ENCODE results near the gene TUBGCP6.
A peak's percentile ranks its signal among the peaks of the same experiment; 100 is the strongest.

Gene TUBGCP6

DNA sequence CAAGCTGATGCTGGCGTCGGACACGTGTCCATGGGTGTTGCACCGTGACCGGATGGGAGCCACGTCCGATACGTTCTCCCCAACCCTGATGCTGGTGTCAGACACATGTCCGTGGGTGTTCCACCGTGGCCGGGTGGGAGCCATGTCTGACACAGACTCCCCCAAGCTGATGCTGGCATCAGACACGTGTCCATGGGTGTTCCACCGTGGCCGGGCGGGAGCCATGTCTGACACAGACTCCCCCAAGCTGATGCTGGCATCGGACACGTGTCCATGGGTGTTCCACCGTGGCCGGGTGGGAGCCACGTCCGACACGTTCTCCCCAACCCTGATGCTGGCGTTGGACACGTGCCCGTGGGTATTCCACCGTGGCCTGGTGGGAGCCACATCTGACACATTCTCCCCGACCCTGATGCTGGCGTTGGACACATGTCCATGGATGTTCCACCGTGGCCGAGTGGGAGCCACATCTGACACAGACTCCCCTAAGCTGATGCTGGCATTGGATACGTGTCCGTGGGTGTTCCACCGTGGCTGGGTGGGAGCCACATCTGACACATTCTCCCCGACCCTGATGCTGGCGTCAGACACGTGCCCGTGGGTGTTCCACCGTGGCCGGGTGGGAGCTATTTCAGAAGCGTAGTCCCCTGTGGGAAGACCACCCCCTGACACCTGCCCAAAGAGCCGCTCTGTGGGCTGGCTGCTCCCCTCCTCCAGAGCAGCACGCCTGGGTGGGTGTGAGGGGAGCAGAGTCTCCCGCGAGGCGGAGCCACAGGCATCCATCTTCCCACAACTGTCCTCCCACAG lies 24.0 kb downstream of the TUBGCP6 start:
- Histone ChIP-seq H3K27ac (no peak overlapping the region), H3K4me3 (no peak overlapping the region), H3K9me3 (no peaks in the 10 kb centered on the region), H3K27me3 (no peaks in the 10 kb centered on the region), H3K36me3 (peaks cover 79 to 100% (median 94%) of the 10 kb centered on the region in 3 donors), H3K4me1 (no peaks in the 10 kb centered on the region)
- no peak for DNase-seq
- intact Hi-C loops (cut with DNase I; ENCODE audit: low total_unique reads) = no loop called here
- TF ChIP-seq, protein P1, sequence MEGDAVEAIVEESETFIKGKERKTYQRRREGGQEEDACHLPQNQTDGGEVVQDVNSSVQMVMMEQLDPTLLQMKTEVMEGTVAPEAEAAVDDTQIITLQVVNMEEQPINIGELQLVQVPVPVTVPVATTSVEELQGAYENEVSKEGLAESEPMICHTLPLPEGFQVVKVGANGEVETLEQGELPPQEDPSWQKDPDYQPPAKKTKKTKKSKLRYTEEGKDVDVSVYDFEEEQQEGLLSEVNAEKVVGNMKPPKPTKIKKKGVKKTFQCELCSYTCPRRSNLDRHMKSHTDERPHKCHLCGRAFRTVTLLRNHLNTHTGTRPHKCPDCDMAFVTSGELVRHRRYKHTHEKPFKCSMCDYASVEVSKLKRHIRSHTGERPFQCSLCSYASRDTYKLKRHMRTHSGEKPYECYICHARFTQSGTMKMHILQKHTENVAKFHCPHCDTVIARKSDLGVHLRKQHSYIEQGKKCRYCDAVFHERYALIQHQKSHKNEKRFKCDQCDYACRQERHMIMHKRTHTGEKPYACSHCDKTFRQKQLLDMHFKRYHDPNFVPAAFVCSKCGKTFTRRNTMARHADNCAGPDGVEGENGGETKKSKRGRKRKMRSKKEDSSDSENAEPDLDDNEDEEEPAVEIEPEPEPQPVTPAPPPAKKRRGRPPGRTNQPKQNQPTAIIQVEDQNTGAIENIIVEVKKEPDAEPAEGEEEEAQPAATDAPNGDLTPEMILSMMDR (IDR thresholded peaks at IDR 0.05) = no peak

DNA sequence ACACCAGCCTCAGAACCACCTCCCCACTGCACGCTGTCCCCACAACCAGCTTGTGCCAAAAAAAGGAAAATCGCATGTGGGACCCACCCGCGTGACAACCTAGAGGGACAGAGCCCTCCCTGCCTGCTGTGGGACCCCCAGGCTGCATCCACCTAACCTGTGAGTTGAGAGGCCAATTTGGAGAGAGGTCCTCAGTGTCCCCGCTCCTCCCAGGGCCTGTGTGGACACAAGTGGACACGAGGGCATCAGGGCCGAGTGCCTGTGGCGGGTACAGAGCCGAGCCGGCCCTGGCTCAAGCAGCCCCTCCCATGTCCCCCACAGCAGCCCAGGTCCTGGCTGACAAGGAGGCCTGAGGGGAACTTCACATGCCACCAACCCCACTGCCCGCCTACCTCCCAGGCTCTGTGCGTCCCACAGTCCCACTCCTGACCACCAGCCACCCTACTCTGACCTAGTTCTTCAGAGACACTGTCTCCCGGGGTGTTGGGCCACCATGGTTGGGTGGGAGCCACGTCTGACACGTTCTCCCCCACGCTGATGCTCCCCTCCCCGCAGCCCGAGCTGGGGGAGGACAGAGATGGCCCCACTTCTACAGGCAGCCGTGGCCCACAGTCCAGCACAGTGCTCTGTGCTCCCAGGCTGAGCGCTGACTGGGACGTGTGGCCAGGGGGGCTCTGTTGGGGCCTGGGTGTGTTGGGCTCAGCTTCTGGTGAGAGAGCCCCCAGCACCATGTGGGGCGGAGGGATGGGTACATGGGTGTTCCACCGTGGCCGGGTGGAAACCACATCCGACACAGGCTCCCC lies 24.8 kb downstream of the TUBGCP6 start:
- no peak for DNase-seq
- no peaks in the 10 kb centered on the region for H3K27me3 ChIP-seq
- TF ChIP-seq, protein P1 (IDR thresholded peaks at IDR 0.05) = no peak
- H3K27ac ChIP-seq = no peak overlapping the region
- intact Hi-C loops (cut with DNase I; ENCODE audit: low total_unique reads) = no loop called here
- H3K4me3 ChIP-seq = no peak overlapping the region
- H3K4me1 ChIP-seq = no peaks in the 10 kb centered on the region
- H3K36me3 ChIP-seq = peaks cover 75 to 100% (median 95%) of the 10 kb centered on the region in 3 donors
- no peaks in the 10 kb centered on the region for H3K9me3 ChIP-seq

DNA sequence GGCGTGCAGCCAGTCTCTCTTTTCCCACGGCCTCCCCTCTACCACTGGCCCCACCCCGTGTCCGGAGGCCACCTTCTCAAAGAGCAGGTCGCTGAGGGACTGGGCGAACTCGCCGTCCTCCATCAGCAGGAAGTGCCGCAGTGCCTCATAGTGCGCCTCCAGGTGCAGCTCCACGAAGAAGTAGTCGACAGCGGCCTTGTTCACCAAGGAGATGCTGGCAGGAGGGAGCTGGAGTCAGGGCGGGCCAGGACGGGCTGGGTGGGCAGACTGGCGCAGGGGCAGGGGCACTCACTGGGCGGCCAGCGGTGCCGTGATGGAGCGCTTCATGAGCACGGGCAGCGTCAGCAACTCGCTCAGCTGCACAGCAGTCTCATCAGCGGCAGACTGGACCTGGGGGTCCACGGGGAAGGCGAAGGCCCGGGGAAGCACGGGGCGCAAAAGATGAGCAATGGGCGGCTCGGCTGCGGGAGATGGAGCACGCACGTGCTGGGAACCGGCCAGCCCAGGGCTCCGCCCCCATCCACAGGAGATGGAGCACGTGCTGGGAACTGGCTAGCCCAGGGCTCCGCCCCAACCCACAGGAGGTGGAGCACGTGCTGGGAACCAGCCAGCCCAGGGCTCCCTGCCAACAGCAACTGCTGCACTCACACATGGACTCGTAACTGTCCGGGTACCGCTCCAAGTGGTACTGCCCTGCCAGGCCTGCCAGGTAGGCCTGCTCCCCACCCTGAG lies 25.7 kb downstream of the TUBGCP6 start:
- DNase-seq = peak in 1 of 2 donors; percentile 49
- Histone ChIP-seq H3K27me3 (no peaks in the 10 kb centered on the region), H3K4me1 (no peaks in the 10 kb centered on the region), H3K36me3 (peaks cover 79 to 100% (median 95%) of the 10 kb centered on the region in 3 donors), H3K9me3 (no peaks in the 10 kb centered on the region), H3K4me3 (no peak overlapping the region), H3K27ac (no peak overlapping the region)
- TF ChIP-seq, protein P1 (IDR thresholded peaks at IDR 0.05) = no peak
- intact Hi-C loops (cut with DNase I; ENCODE audit: low total_unique reads) = no loop called here

DNA sequence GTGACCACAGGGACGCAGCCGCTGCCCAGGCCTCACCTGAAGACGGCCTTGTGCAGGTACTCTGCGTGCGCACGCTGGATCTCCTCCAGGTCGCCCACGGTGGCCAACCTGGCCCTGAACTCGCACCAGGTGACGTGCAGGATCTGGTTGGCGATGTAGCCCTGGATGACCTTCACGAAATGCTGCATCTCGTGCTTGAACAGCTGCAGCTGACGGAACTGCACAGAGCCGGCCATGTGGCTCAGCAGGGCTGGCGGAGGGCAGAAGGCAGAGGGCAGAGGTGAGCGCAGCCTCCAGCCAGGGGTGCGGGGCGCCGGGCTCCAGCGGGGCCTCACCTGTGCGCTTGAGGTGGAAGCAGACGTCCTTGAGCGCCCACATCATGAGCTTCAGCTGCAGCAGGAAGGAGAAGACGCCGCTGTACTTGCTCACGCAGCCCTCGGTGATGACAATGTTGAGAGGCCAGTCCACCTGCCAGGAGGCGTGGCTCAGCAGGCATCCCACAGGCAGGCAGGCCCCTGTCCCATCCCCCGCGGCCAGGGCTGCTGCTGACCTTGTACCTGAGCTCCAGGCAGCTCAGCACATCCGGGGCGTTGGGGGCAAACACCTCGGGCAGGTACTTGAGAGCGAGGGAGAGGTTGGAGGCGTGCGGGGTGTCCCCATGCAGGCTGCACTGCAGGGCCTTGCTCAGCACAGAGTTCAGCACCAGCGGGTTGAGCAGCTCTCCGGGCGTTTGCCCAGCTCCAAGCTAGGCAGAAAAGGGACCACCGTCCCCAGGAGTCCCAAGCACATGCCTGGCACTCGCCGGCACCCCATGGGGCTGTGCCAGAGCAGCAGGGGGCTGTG lies 26.4 kb downstream of the TUBGCP6 start:
- Histone ChIP-seq H3K27me3 (no peaks in the 10 kb centered on the region), H3K9me3 (no peaks in the 10 kb centered on the region), H3K27ac (no peak overlapping the region), H3K4me3 (no peak overlapping the region), H3K36me3 (peaks cover 75 to 100% (median 95%) of the 10 kb centered on the region in 3 donors), H3K4me1 (no peaks in the 10 kb centered on the region)
- no peak for DNase-seq
- TF ChIP-seq, protein P1 (IDR thresholded peaks at IDR 0.05) = no peak
- intact Hi-C loops (cut with DNase I; ENCODE audit: low total_unique reads) = no loop called here

Data from tibial artery (tissue), 4 donors.